ENCODE measurements around the gene AFMID.

- TF ChIP-seq RFX5 (IDR thresholded peaks at IDR 0.05; ENCODE audit: low read depth, low read length) (no peak), EP300 (IDR thresholded peaks at IDR 0.05; ENCODE audit: low read depth in 2 of 2, low read length in 2 of 2) (no peak), EP300 (CRISPR knock-in tag; IDR thresholded peaks at IDR 0.05; ENCODE audit: borderline replicate concordance) (no peak), TCF7L2 (IDR thresholded peaks at IDR 0.05; ENCODE audit: low read depth, low read length) (no peak), MEF2D (CRISPR knock-in tag; IDR thresholded peaks at IDR 0.05) (no peak), STAG1 (CRISPR knock-in tag; IDR thresholded peaks at IDR 0.05) (no peak), POLR2A (IDR thresholded peaks at IDR 0.05; ENCODE audit: insufficient read depth in 1 of 2, low read depth in 2 of 2, low read length in 2 of 2) (no peak), DNMT1 (CRISPR knock-in tag; IDR thresholded peaks at IDR 0.05) (no peak), USF2 (IDR thresholded peaks at IDR 0.05; ENCODE audit: low read depth, low read length) (no peak), USF2 (CRISPR knock-in tag; IDR thresholded peaks at IDR 0.05; ENCODE audit: borderline replicate concordance) (no peak), REST (IDR thresholded peaks at IDR 0.05; ENCODE audit: borderline replicate concordance in 1 of 2, low read depth in 1 of 2, low read length in 2 of 2) (no peak), ZNF687 (CRISPR knock-in tag; IDR thresholded peaks at IDR 0.05) (no peak)
- TF ChIP-seq, protein P1, sequence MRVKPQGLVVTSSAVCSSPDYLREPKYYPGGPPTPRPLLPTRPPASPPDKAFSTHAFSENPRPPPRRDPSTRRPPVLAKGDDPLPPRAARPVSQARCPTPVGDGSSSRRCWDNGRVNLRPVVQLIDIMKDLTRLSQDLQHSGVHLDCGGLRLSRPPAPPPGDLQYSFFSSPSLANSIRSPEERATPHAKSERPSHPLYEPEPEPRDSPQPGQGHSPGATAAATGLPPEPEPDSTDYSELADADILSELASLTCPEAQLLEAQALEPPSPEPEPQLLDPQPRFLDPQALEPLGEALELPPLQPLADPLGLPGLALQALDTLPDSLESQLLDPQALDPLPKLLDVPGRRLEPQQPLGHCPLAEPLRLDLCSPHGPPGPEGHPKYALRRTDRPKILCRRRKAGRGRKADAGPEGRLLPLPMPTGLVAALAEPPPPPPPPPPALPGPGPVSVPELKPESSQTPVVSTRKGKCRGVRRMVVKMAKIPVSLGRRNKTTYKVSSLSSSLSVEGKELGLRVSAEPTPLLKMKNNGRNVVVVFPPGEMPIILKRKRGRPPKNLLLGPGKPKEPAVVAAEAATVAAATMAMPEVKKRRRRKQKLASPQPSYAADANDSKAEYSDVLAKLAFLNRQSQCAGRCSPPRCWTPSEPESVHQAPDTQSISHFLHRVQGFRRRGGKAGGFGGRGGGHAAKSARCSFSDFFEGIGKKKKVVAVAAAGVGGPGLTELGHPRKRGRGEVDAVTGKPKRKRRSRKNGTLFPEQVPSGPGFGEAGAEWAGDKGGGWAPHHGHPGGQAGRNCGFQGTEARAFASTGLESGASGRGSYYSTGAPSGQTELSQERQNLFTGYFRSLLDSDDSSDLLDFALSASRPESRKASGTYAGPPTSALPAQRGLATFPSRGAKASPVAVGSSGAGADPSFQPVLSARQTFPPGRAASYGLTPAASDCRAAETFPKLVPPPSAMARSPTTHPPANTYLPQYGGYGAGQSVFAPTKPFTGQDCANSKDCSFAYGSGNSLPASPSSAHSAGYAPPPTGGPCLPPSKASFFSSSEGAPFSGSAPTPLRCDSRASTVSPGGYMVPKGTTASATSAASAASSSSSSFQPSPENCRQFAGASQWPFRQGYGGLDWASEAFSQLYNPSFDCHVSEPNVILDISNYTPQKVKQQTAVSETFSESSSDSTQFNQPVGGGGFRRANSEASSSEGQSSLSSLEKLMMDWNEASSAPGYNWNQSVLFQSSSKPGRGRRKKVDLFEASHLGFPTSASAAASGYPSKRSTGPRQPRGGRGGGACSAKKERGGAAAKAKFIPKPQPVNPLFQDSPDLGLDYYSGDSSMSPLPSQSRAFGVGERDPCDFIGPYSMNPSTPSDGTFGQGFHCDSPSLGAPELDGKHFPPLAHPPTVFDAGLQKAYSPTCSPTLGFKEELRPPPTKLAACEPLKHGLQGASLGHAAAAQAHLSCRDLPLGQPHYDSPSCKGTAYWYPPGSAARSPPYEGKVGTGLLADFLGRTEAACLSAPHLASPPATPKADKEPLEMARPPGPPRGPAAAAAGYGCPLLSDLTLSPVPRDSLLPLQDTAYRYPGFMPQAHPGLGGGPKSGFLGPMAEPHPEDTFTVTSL (CRISPR knock-in tag; IDR thresholded peaks at IDR 0.05; ENCODE audit: borderline replicate concordance) = no peak
These were observed 19.1 kb downstream of the AFMID start for GRCh38 chr17:78206298-78206697.

Data from HepG2 (cell line).